HepG2 (cell line): ENCODE results near the gene UST. TPM values are rescaled to one million over a fixed set of nuclear protein-coding genes. Genes with fewer than 3 reads are reported as not detected.

Experiments
- ELK4 ChIP-seq: sonication (generic); formaldehyde crosslinking; IDR thresholded peaks from 2 replicates; pipeline ENCODE4 v1.9.0; 2021; ENCODE audit warnings: missing genetic modification reagents, borderline replicate concordance
- FOSL1 ChIP-seq: sonication (generic); formaldehyde crosslinking; IDR thresholded peaks from 2 replicates; pipeline ENCODE4 v1.9.0; 2021; ENCODE audit warnings: missing genetic modification reagents, borderline replicate concordance
- FUBP1 ChIP-seq: sonication (generic); formaldehyde crosslinking; IDR thresholded peaks from 2 replicates; pipeline ENCODE4 v1.5.1; 2020; ENCODE audit warnings: missing genetic modification reagents, mild to moderate bottlenecking, borderline replicate concordance
- GZF1 ChIP-seq: sonication (generic); formaldehyde crosslinking; IDR thresholded peaks from 2 replicates; pipeline ENCODE4 v1.5.1; 2020; ENCODE audit warnings: mild to moderate bottlenecking, missing genetic modification reagents
- JUNB ChIP-seq: sonication (generic); formaldehyde crosslinking; IDR thresholded peaks from 2 replicates; pipeline ENCODE4 v1.8.0; 2022; ENCODE audit warnings: missing genetic modification reagents, mild to moderate bottlenecking, borderline replicate concordance
- MAFF ChIP-seq: IDR thresholded peaks from 2 replicates; pipeline ENCODE4 v1.6.1; 2011; ENCODE audit warnings: low read depth, low read length, improper control_type of control experiment
- MBNL3 ChIP-seq: fragments of 250-450 bp; sonication (Bioruptor Pico); conservative IDR thresholded peaks from 2 replicates; pipeline ENCODE4 v1.8.0; 2022; ENCODE audit warnings: mild to moderate bottlenecking, inconsistent platforms
- MXD4 ChIP-seq: IDR thresholded peaks from 2 replicates; pipeline ENCODE4 v1.6.1; 2016; ENCODE audit warnings: mild to moderate bottlenecking, missing biosample characterization, missing genetic modification reagents
- PCBP1 ChIP-seq: fragments of 200-400 bp; formaldehyde crosslinking; IDR thresholded peaks from 2 replicates; pipeline ENCODE4 v1.6.1; 2017; ENCODE audit warnings: mild to moderate bottlenecking, low read depth, low read length, borderline replicate concordance
- PITX1 ChIP-seq: sonication (generic); formaldehyde crosslinking; IDR thresholded peaks from 2 replicates; pipeline ENCODE4 v1.5.1; 2020; ENCODE audit warnings: mild to moderate bottlenecking, missing genetic modification reagents
- RNF219 ChIP-seq: sonication (generic); formaldehyde crosslinking; IDR thresholded peaks from 2 replicates; pipeline ENCODE4 v1.5.0; 2020; ENCODE audit warnings: mild to moderate bottlenecking, missing genetic modification reagents
- SP5 ChIP-seq: IDR thresholded peaks from 2 replicates; pipeline ENCODE4 v1.6.1; 2016; ENCODE audit warnings: low read depth, borderline replicate concordance
- TRAFD1 ChIP-seq: sonication (generic); formaldehyde crosslinking; IDR thresholded peaks from 2 replicates; pipeline ENCODE4 v1.5.1; 2020; ENCODE audit warnings: missing genetic modification reagents, mild to moderate bottlenecking, borderline replicate concordance
- YEATS4 ChIP-seq: sonication (generic); formaldehyde crosslinking; IDR thresholded peaks from 2 replicates; pipeline ENCODE4 v1.4.0; 2020; ENCODE audit warnings: missing genetic modification reagents, borderline replicate concordance
- ZBTB20 ChIP-seq: sonication (generic); formaldehyde crosslinking; IDR thresholded peaks from 2 replicates; pipeline ENCODE4 v1.8.1; 2023; ENCODE audit warnings: missing genetic modification reagents, low read depth, mild to moderate bottlenecking, borderline replicate concordance
- ZKSCAN5 ChIP-seq: sonication (generic); formaldehyde crosslinking; IDR thresholded peaks from 2 replicates; pipeline ENCODE4 v1.5.1; 2020; ENCODE audit warnings: mild to moderate bottlenecking, missing genetic modification reagents
- ZNF24 ChIP-seq: fragments of 450-650 bp; IDR thresholded peaks from 2 replicates; pipeline ENCODE4 v1.6.1; 2017; ENCODE audit warnings: antibody characterized with exemption, mild to moderate bottlenecking
- ZNF335 ChIP-seq: sonication (generic); formaldehyde crosslinking; IDR thresholded peaks from 2 replicates; pipeline ENCODE4 v1.4.0; 2020; ENCODE audit warnings: missing genetic modification reagents
- ZNF350 ChIP-seq: sonication (generic); formaldehyde crosslinking; IDR thresholded peaks from 2 replicates; pipeline ENCODE4 v1.4.0; 2020; ENCODE audit warnings: mild to moderate bottlenecking, low read depth, missing genetic modification reagents, borderline replicate concordance
- ZNF367 ChIP-seq: sonication (generic); formaldehyde crosslinking; IDR thresholded peaks from 2 replicates; pipeline ENCODE4 v1.4.0; 2020; ENCODE audit warnings: missing genetic modification reagents, borderline replicate concordance
- ZNF552 ChIP-seq: sonication (generic); formaldehyde crosslinking; IDR thresholded peaks from 2 replicates; pipeline ENCODE4 v1.9.0; 2022; ENCODE audit warnings: missing genetic modification reagents, mild to moderate bottlenecking, borderline replicate concordance
- ZNF678 ChIP-seq: sonication (generic); formaldehyde crosslinking; IDR thresholded peaks from 2 replicates; pipeline ENCODE4 v1.4.0; 2020; ENCODE audit warnings: mild to moderate bottlenecking, missing genetic modification reagents
- ZNF703 ChIP-seq: sonication (generic); formaldehyde crosslinking; IDR thresholded peaks from 2 replicates; pipeline ENCODE4 v1.5.1; 2020; ENCODE audit warnings: missing genetic modification reagents, mild to moderate bottlenecking, moderate library complexity, borderline replicate concordance
- ZNF746 ChIP-seq: sonication (generic); formaldehyde crosslinking; IDR thresholded peaks from 2 replicates; pipeline ENCODE4 v1.8.0; 2022; ENCODE audit warnings: mild to moderate bottlenecking, missing genetic modification reagents
- ZNF891 ChIP-seq: sonication (generic); formaldehyde crosslinking; IDR thresholded peaks from 2 replicates; pipeline ENCODE4 v1.5.0; 2020; ENCODE audit warnings: mild to moderate bottlenecking, missing genetic modification reagents
- polyA plus RNA-seq, 8 experiments: library from polyadenylated mRNA; depleted of rRNA in 3 of 8; stranded (reverse) in 7 of 8; unstranded in 1 of 8; fragments of >200 nt; fragmentation: Illumina TruSeq in 4 of 8; extraction: Trizol in 4 of 8; gene quantifications; 2 replicates each; pipeline versions ENCODE4 v1.2.1 to v1.2.3, GENCODE V29; 2011 to 2016; ENCODE audit warnings: low read depth in 4 of 8, missing spikeins in 1 of 8, mixed read lengths in 1 of 8; ENCODE audit not compliant: insufficient read depth in 1 of 8
- total RNA-seq, 5 experiments: library from RNA; depleted of rRNA; stranded (reverse); fragments of >200 nt; fragmentation: Illumina TruSeq; extraction: Trizol; gene quantifications; 2 replicates each; pipeline ENCODE4 v1.2.3, GENCODE V29; 2016; ENCODE audit warnings: low read depth in 1 of 5

UST gene
- total and polyA plus RNA-seq, 2 of the 13 experiments (the other 11 are each of a cell fraction or from before 2014, with no cell fraction given) = 0.27 TPM; not detected in 1

GRCh38 chr6:149074832-149075258 is 328.0 kb downstream of the UST start (continued):
- TF ChIP-seq RNF219 (CRISPR knock-in tag) (no peak), TRAFD1 (CRISPR knock-in tag) (no peak), PITX1 (CRISPR knock-in tag) (no peak), ZNF703 (CRISPR knock-in tag) (no peak), ZNF335 (CRISPR knock-in tag) (no peak), ZNF678 (CRISPR knock-in tag) (no peak), SP5 (CRISPR knock-in tag) (no peak; the same call in 1 of the 2 replicates), ZNF552 (CRISPR knock-in tag) (no peak), FOSL1 (CRISPR knock-in tag) (no peak), GZF1 (no peak), ZNF746 (CRISPR knock-in tag) (no peak), PCBP1 (no peak), ELK4 (no peak), JUNB (CRISPR knock-in tag) (no peak), ZNF24 (no peak), MBNL3 (no peak), ZKSCAN5 (CRISPR knock-in tag) (no peak), FUBP1 (CRISPR knock-in tag) (no peak), ZNF891 (CRISPR knock-in tag) (no peak), ZBTB20 (CRISPR knock-in tag) (no peak), YEATS4 (0 out of 2 replicates have a peak, but pooled peaks have one; percentile 20), MAFF (0 out of 2 replicates have a peak, but pooled peaks have one; percentile 18), ZNF350 (CRISPR knock-in tag) (no peak), MXD4 (CRISPR knock-in tag) (peak; percentile 70; the same call in 1 of the 2 replicates), ZNF367 (no peak)
